HL-60 (cell line): ENCODE data around the gene NR1I3.
"Not testable (repeated sequence)": the region's sequence is repeated elsewhere in the genome, so short reads cannot be mapped to it uniquely, and the experiment has no call there.

Experiments used
- DNase-seq, 2 experiments: peaks; one replicate each; pipeline ENCODE4 v3.0.0-alpha.2; 2010 to 2020; ENCODE audit warnings: low read depth in 1 of 2, low spot score in 1 of 2
- H3K27ac ChIP-seq: fragments of 250-450 bp; sonication (Bioruptor Pico); replicated peaks from 2 replicates; pipeline ENCODE4 v1.5.1; 2020; ENCODE audit warnings: mild to moderate bottlenecking, moderate library complexity
- H3K27me3 ChIP-seq: fragments of 250-450 bp; sonication (Bioruptor Pico); 2 replicates; pipeline ENCODE4 v1.5.1; 2021; ENCODE audit warnings: mild to moderate bottlenecking, moderate library complexity; ENCODE audit not compliant: insufficient read depth, poor library complexity, severe bottlenecking
- H3K4me3 ChIP-seq: replicated peaks from 2 replicates; pipeline ENCODE4 v1.5.1; 2011; ENCODE audit warnings: mild to moderate bottlenecking, control low read depth, low read length; ENCODE audit not compliant: insufficient read depth
- CTCF ChIP-seq: IDR thresholded peaks from one replicate; pipeline ENCODE4 v1.5.1; 2011; ENCODE audit warnings: low read length, control low read depth, inconsistent platforms; ENCODE audit not compliant: insufficient read depth
- GABPA ChIP-seq: IDR thresholded peaks from 2 replicates; pipeline ENCODE4 v1.6.1; 2012; ENCODE audit warnings: low read depth
- POLR2AphosphoS5 ChIP-seq: IDR thresholded peaks from 2 replicates; pipeline ENCODE4 v1.6.1; 2012; ENCODE audit warnings: low read depth
- REST ChIP-seq: IDR thresholded peaks from 2 replicates; pipeline ENCODE4 v1.6.1; 2012; ENCODE audit warnings: low read depth; ENCODE audit not compliant: insufficient replicate concordance
- SPI1 ChIP-seq: IDR thresholded peaks from 2 replicates; pipeline ENCODE4 v1.6.1; 2012; ENCODE audit warnings: low read depth, mild to moderate bottlenecking, borderline replicate concordance

The NR1I3 gene

GRCh38 chr1:161225534-161226319, 12.3 kb downstream of the NR1I3 start, which contains the start of gene TOMM40L:
Gene TOMM40L (plus strand): TSS chr1:161226060. CDS start chr1:161226490, 430 bp downstream.
- TF ChIP-seq SPI1 (peak; percentile 30; the same call in 1 of the 2 replicates), POLR2AphosphoS5 (peak; percentile 72), CTCF (peak; percentile 69), GABPA (no peak), REST (peak; percentile 48)
- Histone ChIP-seq H3K27me3 (no peaks in the 10 kb centered on the region), H3K27ac (peak within 1 kb of the TSS; percentile 73), H3K4me3 (peak within 1 kb of the TSS; percentile 86)
- DNase-seq: peak; percentile 98 to 99

GRCh38 chr1:161225178-161225533, 12.8 kb downstream of the NR1I3 start:
- Histone ChIP-seq H3K27me3 (no peaks in the 10 kb centered on the region), H3K27ac (peak overlapping the region; percentile 24), H3K4me3 (no peak overlapping the region)
- DNase-seq: no peak
- no peak for TF ChIP-seq SPI1
- no peak for TF ChIP-seq CTCF
- no peak for TF ChIP-seq REST
- TF ChIP-seq POLR2AphosphoS5: no peak
- TF ChIP-seq GABPA: no peak

- not testable (repeated sequence) for H3K4me3 ChIP-seq, DNase-seq, H3K27me3 ChIP-seq
- peak overlapping the region; percentile 24; the same call in 1 of the 2 replicates for H3K27ac ChIP-seq
Measured at GRCh38 chr1:161224695-161225087, 13.3 kb downstream of the NR1I3 start.

GRCh38 chr1:161223805-161224694, 14.0 kb downstream of the NR1I3 start:
- DNase-seq: no peak
- H3K27ac ChIP-seq: no peak overlapping the region
- TF ChIP-seq REST (no peak), GABPA (no peak), SPI1 (no peak), CTCF (no peak)
- H3K4me3 ChIP-seq: no peak overlapping the region
- H3K27me3 ChIP-seq: no peaks in the 10 kb centered on the region
